Measurements from ENCODE around the gene DMRTB1. TPM values are rescaled to one million over a fixed set of nuclear protein-coding genes. Genes with fewer than 3 reads are reported as not detected.

The DMRTB1 gene
- total and polyA plus RNA-seq, 2 of the 8 experiments (the other 6 are each of a cell fraction or from before 2014, with no cell fraction given), result 0.06 to 0.35 TPM

- Histone ChIP-seq H3K79me2 (ENCODE audit: control insufficient read depth in 1 of 2, insufficient read depth in 2 of 2, low read length in 2 of 2) (no peaks in the 10 kb centered on the region; a peak in 1 of 4 replicates), H4K91ac (replicated peaks; ENCODE audit: insufficient read length, low read length) (no peak overlapping the region), H2BK120ac (replicated peaks; ENCODE audit: low read depth, low read length) (no peak overlapping the region), H3K36me3 (ENCODE audit: control insufficient read depth in 2 of 4, insufficient read depth in 4 of 4, low read length in 3 of 4) (no peaks in the 10 kb centered on the region), H3K56ac (replicated peaks; ENCODE audit: insufficient read length, low read depth, low read length) (no peak overlapping the region), H3K4ac (replicated peaks; ENCODE audit: insufficient read length, low read depth, low read length) (no peak overlapping the region), H3K23me2 (ENCODE audit: low read depth, low read length) (no peaks in the 10 kb centered on the region), H3K27ac (ENCODE audit: low read depth, low read length) (no peak overlapping the region), H3K23ac (ENCODE audit: insufficient read length) (no peak overlapping the region), H3K27me3 (replicated peaks in 1 of 4; ENCODE audit: control insufficient read depth in 3 of 4, extremely low read depth in 1 of 4, insufficient read depth in 3 of 4, low read length in 3 of 4) (peaks cover 0 to 6% (median 2%) of the 10 kb centered on the region in 4 experiments; a peak in 3 of 7 replicates), H3K4me2 (ENCODE audit: insufficient read depth in 1 of 2, low read depth in 2 of 2, low read length in 2 of 2) (no peak overlapping the region), H2BK5ac (ENCODE audit: low read depth, low read length) (no peak overlapping the region; the same call in 1 of the 2 replicates), H2AFZ (ENCODE audit: low read length) (no peak overlapping the region), H4K5ac (ENCODE audit: insufficient read length, low read depth, low read length) (no peak overlapping the region), H2BK12ac (ENCODE audit: low read depth, low read length) (peak overlapping the region; percentile 5; the same call in 1 of the 2 replicates), H2BK20ac (ENCODE audit: low read length) (no peak overlapping the region), H3K9me3 (ENCODE audit: insufficient read depth in 2 of 2, low read depth in 1 of 2, low read length in 1 of 2) (0 out of 4 replicates have a peak, but pooled peaks cover 0 to 3% of the 10 kb centered on the region in 2 experiments), H3K14ac (ENCODE audit: insufficient read length) (no peak overlapping the region), H3K18ac (ENCODE audit: extremely low read depth, low read length) (no peak overlapping the region), H4K20me1 (replicated peaks in 1 of 2; ENCODE audit: control insufficient read depth in 1 of 2, insufficient read depth in 2 of 2, low read length in 2 of 2) (no peaks in the 10 kb centered on the region), H2AK5ac (ENCODE audit: low read depth, low read length) (no peak overlapping the region), H2BK15ac (ENCODE audit: low read length) (0 out of 2 replicates have a peak overlapping the region, but pooled peaks have one; percentile 67), H3K4me1 (replicated peaks in 1 of 4; ENCODE audit: control insufficient read depth in 3 of 4, insufficient read depth in 4 of 4, low read length in 3 of 4) (peaks cover 0 to 3% (median 1%) of the 10 kb centered on the region in 4 experiments; a peak in 5 of 7 replicates), H3K4me3 (ENCODE audit: extremely low read depth in 1 of 4, insufficient read depth in 2 of 4, low read depth in 3 of 4, low read length in 4 of 4) (no peak overlapping the region), H3K9ac (replicated peaks in 1 of 4; ENCODE audit: extremely low read depth in 1 of 4, low read depth in 3 of 4, low read length in 3 of 4) (no peak overlapping the region), H3K79me1 (ENCODE audit: low read depth, low read length) (no peaks in the 10 kb centered on the region), H4K8ac (ENCODE audit: extremely low read depth, insufficient read depth, low read length) (no peak overlapping the region)
- no peak for DNase-seq (ENCODE audit: low read depth in 1 of 2, low spot score in 2 of 2)
- FAIRE-seq, result no peak
- POLR2A ChIA-PET (ENCODE audit: partially characterized antibody), result no interaction called here
- CTCF ChIA-PET (ENCODE audit: partially characterized antibody), result interaction anchor here (0.8 to 16.5 kb wide), 6 partner anchors 8 to 207 kb away, joined by 3 to 248 read pairs (median 4); partner anchors contain the start of gene DMRTB1
- 84% methylated on average over 7 of the region's 7 CpGs; no CpG with 5 or more reads in 1 of the 2 experiments for WGBS, 2 experiments (ENCODE audit: extremely low coverage in 1 of 2, insufficient coverage in 1 of 2, insufficient read length in 1 of 2, insufficient replicate concordance in 2 of 2, low coverage in 1 of 2, low lambda C conversion rate in 2 of 2, missing lambda C conversion rate in 1 of 2)
- TF ChIP-seq EP300 (IDR thresholded peaks at IDR 0.05; ENCODE audit: borderline replicate concordance in 1 of 2, low read depth in 2 of 2, low read length in 2 of 2), result no peak
Observed at GRCh38 chr1:53475664-53476063, 16.5 kb downstream of the DMRTB1 start.
